DMS79 treated with DMSO at 0.1 percent for 48 hours (cell line): ENCODE results near the gene NTNG1.

Experiments used
- DNase-seq: peaks from one replicate; lab custom pipeline; 2025; lab: John Stamatoyannopoulos, UW

Gene NTNG1

DNA sequence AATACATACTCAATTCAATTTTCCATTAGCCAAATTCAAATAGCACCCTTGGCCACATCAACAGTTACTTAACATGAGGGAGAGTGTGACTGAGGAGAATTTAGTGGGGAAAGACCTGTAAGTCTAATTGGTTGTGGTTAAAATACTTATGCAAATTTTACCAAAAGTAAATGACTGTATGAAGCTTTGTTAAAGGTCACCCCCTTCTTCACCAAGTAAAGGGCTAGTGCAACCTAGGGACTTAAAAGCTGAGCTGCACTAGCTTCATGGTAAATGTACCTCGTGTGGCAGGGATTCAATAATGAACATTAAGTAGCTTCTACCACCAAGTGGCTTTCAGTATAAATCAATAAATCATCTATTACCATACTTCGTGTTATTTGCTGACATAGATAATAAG, 372.0 kb downstream of the NTNG1 start:
- no peak for DNase-seq

DNA sequence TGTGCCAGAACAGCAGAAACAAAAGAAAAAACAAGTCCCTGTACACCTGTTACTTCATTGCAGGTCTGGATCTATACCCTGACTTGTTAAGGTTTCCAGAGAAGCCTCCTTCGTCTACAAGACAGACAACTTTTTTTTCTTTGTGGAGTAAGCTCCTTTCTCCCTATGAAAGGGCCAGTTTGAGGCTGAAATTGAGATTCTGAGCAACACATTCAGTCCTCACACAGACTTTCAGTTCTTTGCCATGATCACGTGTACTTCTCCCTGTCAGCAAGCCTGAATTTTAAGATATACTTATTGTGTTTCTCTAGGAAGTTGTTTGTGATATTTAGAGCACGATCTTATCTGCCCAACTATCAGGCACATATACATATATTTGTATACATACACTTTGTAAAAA, 374.0 kb downstream of the NTNG1 start:
- DNase-seq: no peak

GRCh38 chr1:107515702-107516101, 374.9 kb downstream of the NTNG1 start:
- DNase-seq: no peak

- no peak for DNase-seq
Observed at GRCh38 chr1:107523061-107523460, 382.2 kb downstream of the NTNG1 start.

GRCh38 chr1:107523736-107524135, 382.9 kb downstream of the NTNG1 start:
- no peak for DNase-seq

- no peak for DNase-seq
Observed at GRCh38 chr1:107524301-107524700, 383.5 kb downstream of the NTNG1 start.

- DNase-seq: no peak
Observed at GRCh38 chr1:107525145-107525544, 384.3 kb downstream of the NTNG1 start.

GRCh38 chr1:107525961-107526360, 385.1 kb downstream of the NTNG1 start:
- DNase-seq: no peak

DNA sequence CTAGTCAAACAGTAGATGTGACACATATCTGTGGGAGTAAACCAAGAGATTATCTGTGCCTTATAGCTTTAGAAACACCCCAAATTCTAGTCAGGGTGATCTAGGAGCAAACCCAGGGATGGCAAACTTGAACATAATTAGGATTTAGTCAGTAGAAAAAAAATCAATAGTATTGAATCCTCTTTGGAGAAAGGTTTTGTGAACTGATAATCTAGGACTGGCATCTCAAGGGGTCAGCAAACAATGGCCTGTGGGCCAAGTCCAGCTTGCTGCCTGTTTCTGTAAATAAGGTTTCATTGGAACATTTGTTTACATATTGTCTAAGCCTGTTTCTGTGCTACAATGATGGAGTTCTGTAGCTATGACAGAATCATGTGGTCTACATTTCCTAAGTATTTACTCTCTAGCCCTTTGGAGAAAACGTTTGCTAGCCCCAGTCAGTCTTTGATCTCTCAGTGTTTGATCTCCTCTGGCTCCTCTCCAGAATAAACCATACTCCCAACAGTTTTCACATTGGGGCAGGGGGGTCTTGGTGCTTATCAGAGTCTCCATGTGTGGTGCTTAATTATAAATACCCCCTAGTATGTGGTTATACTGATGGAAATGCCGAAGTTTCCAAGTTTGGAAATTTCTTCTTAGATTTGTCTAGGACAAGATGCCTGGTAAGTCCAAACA, 385.8 kb downstream of the NTNG1 start:
- no peak for DNase-seq

- DNase-seq: peak; percentile 81
Observed at GRCh38 chr1:107529511-107530149, 388.8 kb downstream of the NTNG1 start.

DNA sequence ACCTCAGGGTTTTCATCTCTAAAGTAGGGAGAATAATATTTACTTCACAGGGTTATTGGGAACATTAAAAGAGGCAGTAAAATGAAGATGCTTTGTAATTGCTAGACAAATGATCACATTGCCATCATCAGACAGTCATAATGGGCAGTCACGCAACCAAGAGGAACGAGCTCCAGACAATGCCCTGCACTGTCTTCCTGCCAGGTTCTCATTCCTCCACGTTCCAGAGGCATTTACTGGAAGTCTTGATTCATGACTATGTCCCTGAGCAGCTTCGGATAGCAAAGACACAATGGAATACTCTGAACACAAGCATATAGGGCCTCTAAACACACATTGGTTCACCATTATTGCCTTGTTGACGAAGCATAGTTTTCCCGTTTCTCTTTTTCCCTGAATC, 389.7 kb downstream of the NTNG1 start:
- DNase-seq: peak; percentile 27

GRCh38 chr1:107531065-107531908, 390.4 kb downstream of the NTNG1 start:
- no peak for DNase-seq

GRCh38 chr1:107532318-107532717, 391.5 kb downstream of the NTNG1 start:
- DNase-seq: peak; percentile 99
